ENCODE results near the gene RASGEF1C.

- no peak for TF ChIP-seq CTCF (IDR thresholded peaks at IDR 0.05)
- no peak for TF ChIP-seq POLR2A (IDR thresholded peaks at IDR 0.05)
Measured at GRCh38 chr5:180210961-180211760, 2.1 kb upstream of the RASGEF1C start.

Data from Peyer's patch (tissue), 4 donors.